OCI-LY3 (cell line): ENCODE results near the gene PTPRH.
"Not testable (repeated sequence)": the region's sequence is repeated elsewhere in the genome, so short reads cannot be mapped to it uniquely, and the experiment has no call there.

ENCODE experiments used
- EZH2phosphoT487 ChIP-seq: fragments of 200-600 bp; shearing (Covaris generic); IDR thresholded peaks from 2 replicates; pipeline ENCODE4 v1.6.1; 2018; ENCODE audit warnings: antibody characterized with exemption, mixed run types, low read depth
- TF ChIP-seq, protein P1 (sequence below): fragments of 200-600, 300-600 bp; sonication (generic); IDR thresholded peaks from 2 replicates; pipeline ENCODE4 v1.5.1; 2014; ENCODE audit warnings: antibody characterized with exemption, low read length, low read depth

DNA sequence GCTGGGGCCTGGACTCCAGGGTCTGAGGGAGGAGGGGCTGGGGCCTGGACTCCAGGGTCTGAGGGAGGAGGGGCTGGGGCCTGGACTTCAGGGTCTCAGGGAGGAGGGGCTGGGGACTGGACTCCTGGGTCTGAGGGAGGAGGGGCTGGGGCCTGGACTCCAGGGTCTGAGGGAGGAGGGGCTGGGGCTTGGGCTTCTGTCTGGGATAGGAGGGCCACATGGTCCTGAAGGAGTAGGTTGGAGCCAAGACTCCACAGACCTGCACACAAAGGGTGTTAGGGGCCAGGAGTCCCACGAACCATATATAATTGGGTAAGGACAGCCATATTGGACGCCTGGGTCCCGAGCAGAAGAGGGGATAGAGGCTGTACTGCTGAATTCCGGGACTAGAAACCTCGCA, 53.5 kb downstream of the PTPRH start:
- TF ChIP-seq, protein P1, sequence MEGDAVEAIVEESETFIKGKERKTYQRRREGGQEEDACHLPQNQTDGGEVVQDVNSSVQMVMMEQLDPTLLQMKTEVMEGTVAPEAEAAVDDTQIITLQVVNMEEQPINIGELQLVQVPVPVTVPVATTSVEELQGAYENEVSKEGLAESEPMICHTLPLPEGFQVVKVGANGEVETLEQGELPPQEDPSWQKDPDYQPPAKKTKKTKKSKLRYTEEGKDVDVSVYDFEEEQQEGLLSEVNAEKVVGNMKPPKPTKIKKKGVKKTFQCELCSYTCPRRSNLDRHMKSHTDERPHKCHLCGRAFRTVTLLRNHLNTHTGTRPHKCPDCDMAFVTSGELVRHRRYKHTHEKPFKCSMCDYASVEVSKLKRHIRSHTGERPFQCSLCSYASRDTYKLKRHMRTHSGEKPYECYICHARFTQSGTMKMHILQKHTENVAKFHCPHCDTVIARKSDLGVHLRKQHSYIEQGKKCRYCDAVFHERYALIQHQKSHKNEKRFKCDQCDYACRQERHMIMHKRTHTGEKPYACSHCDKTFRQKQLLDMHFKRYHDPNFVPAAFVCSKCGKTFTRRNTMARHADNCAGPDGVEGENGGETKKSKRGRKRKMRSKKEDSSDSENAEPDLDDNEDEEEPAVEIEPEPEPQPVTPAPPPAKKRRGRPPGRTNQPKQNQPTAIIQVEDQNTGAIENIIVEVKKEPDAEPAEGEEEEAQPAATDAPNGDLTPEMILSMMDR: not testable (repeated sequence)
- TF ChIP-seq EZH2phosphoT487: not testable (repeated sequence)
